Stimulated activated CD4-positive, alpha-beta T cell treated with anti-CD3 and anti-CD28 coated beads, Interleukin-4, amount 100 ng/mL, for 1 hour (primary cell): ENCODE results near the gene OR2A7.
"Not testable (repeated sequence)": the region's sequence is repeated elsewhere in the genome, so short reads cannot be mapped to it uniquely, and the experiment has no call there.

Experiments used
- DNase-seq: peaks from one replicate; pipeline ENCODE4 v3.0.0-alpha.2; 2020

Gene OR2A7, protein sequence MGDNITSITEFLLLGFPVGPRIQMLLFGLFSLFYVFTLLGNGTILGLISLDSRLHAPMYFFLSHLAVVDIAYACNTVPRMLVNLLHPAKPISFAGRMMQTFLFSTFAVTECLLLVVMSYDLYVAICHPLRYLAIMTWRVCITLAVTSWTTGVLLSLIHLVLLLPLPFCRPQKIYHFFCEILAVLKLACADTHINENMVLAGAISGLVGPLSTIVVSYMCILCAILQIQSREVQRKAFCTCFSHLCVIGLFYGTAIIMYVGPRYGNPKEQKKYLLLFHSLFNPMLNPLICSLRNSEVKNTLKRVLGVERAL

DNA sequence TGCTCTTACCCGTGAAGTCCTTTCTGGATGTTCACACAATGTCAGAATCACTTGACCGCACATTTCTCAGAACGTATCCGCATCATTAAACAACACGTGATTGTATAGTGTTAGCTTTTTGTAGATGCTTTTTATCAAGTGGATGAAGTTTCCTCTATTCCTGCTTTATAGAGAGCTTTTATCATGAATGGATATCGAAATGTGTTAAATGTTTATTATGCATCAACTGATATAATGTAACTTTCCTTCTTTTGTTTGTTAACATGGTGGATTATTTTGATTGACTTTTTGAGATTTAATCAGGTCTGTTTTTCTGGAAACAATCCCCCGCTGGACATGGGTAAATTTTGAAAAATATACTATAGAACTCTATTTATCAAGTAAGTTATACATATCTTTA lies at the start of gene OR2A7:
TSS of gene OR2A7 (minus strand) at position 101 of the 400 bp plus-strand sequence. CDS start 5,164 bp downstream, outside the sequence.
- DNase-seq, result not testable (repeated sequence)

DNA sequence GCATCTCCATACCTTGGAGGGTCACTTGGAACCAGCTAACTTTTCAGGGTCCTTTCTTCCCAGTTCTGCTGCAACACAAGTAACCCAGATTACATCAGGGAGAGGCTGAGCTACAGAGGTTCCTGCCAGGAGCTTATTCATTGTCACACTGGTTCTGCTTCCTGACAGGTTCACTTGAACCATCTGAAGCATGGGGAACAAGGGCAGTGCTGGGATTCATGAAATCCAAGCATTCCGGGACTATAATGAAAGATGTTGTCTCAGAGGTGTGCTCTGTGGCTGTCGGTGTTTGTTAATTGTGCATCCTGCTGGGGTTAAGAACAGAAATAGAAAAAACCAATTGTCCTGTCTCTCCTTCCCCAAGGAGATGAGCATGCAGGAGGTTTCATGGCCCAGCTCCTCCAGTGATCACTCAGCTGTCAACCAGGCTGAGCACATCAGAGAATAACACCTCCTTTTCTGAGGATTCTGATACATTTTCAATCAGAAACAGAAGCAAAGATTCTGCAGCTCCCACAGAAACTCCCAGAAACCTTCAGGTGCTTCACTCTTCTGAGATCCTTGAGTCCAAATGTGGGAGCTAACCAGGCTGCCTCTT lies 47.4 kb upstream of the OR2A7 start, which contains the start of gene OR2A1:
TSS of gene OR2A1 (plus strand) at position 548 of the 598 bp plus-strand sequence. CDS start 5,706 bp downstream, outside the sequence.
- DNase-seq, result not testable (repeated sequence)

DNA sequence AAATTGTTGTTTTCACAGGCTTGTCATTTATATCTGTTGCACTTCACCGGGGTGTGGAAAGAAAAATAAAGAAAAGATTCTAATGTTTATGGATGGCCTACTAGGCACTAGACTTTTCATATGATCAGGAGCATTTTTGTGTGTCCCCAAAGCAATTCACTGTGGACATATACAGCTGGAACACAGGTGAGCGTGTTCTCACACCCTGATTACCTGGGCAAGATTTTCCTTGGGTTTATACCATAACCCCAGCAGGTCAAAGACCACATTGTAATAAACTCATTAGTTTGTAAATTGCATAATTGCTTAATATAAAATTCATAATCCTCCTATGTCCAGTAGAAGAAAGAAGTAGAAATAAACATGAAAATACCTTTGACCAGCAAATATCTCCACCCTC lies 46.6 kb upstream of the OR2A7 start:
- not testable (repeated sequence) for DNase-seq

DNA sequence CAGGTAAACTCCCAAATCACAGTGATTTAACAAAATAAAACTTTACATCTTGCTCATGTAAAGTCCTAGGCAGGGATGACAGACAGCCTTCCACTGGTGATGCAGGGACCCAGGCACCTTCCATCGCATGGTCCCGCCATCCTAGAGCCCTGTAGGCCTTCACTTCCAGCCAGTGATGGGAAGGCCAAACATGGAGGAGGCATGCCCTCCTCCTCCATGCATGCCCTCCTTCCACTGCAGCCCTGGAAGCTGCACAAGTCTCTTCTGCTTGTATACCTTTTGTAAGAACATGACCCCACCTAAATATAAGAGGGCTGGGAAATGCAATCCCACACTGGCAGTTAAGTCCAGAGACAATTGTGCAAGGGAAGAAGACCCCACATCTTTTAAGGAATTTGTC lies 45.1 kb upstream of the OR2A7 start:
- DNase-seq, result not testable (repeated sequence)

DNA sequence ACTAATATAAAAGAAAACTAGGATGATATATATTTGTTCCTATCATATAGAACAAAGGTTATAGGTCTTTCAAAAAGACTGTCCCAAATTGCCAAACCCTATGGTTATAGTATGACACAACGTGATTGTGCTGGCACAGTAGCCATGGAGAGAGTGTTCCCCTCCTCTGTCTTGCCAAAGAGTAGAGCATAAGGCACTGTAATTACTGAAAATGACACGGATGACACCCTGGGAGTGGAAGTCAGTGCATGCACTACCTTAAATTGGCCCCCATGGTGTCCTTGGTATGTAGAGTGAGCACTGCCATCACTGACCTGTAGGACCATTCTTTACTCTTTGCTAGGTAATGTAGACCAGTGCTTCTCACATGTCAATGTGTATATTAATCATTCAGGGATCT lies 40.6 kb upstream of the OR2A7 start:
- DNase-seq, result not testable (repeated sequence)

DNA sequence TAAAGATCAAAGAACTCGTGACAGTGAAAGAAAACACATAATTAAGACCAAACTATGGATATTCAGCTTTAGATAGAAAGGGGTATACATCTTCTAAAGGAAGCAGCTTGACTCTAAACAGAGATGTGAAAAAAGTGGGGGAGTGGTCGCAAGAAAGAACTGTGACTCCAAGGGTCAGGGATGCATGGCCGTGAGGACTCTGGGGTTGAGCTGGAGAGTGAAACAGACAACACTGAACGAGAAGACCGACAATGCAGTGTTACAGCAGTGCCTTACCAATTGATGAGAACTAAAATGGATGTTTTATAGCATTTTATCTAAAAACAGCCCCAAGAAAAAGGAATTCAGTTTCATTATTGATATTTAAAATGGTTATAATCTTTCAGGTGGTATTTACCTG lies 39.0 kb upstream of the OR2A7 start:
- not testable (repeated sequence) for DNase-seq

DNA sequence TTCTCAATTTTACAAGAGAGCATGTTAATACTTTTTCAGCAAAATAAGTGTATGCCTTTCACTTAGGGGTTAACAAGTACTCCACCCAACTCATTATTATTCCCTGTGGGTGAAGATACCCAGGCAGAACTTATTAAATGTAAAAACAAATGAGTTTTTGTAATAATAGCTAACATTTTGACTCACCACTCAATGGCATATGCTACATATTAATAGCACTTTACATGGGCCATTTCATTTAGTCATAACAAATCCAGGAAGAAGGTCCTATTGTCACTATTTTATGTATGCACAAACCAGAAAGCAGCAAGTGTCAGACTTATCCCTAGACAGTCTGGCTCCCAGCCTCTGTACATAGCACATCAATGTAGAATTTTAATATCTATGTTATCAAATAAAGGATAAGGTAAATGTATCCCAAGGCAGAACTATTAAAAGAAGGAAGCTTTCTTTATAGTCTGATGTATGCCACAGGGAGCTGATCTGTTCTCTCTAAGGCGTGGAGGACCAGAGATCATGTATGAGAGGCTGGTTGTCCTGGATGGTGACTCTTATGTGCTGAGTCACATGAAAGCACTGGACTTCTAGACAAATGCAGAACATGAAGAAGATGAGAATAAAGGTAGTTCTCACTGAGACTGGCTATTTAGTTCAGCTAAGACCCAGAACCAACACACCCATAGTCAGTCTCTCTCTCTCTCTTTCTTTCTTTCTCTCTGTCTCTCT lies 38.1 kb upstream of the OR2A7 start:
- DNase-seq, result not testable (repeated sequence)

DNA sequence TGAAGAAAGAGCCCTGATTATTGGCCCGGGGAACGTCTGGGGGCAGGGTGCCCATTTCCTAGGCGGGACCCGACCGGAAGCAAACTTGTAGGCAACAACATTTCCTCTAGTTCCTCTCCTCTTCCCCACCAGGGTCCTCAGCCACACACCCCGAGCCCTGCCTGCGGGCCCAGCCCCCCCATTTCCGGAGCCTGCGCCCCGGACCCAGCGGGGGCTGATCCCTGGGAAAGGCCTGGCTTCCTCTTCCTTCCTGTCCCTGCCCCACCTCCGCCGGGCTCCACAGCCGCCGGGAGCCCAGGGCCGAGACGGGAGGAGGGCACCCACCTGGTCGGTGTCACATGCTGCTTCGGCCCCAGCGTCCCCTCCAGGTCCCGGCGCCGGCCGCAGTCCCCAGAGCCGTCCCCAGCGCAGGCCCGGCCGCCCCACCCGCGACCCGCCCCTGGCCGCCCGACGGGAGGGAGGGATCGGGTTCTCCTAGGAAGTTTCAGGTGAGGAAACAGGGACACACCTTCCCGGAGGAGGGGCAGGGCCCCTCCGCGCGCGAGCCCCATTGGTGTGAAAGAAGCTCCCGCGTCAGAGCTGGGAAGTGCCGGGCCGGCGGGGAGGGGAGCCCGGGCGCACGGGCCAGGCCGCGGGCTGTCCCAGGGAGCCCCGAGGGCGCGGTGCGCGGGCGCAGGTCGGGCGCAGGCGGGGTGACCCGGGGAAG lies 29.4 kb upstream of the OR2A7 start:
- peak; percentile 5 for DNase-seq

DNA sequence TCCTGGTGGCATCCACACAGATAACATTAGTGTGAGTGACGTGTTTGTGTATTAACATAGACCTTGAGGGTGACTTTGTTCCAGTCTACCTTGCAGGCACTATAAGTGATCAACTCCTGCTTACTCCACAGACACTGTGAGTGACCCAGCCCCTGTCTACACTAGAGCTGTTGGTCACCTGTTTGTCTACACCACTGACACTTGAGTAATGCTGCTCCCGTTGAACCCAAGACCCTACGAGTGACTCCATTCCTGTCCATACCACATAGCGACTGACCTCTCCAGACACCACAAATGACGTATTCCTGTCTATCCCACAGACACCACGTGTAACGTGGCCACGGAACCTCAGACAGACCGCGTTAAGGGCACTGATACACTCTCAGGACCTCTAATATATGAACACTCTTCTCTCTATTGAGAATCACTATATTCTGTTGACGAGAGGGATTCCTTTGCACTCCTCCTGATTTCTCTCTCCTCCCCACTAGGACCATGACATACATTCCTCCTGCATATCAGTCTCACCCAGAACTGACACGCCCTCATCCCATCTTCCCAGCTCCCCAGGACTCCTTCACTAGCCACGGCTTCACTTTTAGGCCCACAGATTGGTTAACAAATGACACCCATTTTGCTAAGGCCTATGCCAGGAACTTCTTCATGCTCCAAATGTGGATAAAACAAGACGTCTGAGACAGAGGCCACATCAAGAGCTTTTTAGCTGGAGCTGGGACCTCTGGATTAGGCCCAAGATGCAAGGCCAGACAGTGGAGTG lies 28.0 kb upstream of the OR2A7 start:
- DNase-seq, result not testable (repeated sequence)

DNA sequence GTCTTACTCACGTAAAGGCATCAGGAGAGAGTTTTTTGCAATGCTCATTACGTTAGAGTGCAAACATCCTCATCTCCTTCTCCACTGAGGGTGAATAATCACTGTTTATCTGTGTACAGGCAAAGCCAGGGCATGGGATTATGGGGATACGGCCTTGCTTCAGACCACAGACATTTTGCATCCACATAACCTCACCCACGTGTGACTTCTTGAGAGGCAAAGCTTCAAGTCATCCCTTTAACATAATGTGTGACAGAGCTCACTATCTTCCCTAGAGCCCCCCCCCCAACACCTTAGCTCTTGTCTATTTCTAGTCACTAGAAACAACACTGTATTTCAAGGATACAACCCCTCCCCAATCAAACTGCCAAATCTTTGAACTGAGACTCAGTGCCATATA lies 27.0 kb upstream of the OR2A7 start:
- DNase-seq, result not testable (repeated sequence)

DNA sequence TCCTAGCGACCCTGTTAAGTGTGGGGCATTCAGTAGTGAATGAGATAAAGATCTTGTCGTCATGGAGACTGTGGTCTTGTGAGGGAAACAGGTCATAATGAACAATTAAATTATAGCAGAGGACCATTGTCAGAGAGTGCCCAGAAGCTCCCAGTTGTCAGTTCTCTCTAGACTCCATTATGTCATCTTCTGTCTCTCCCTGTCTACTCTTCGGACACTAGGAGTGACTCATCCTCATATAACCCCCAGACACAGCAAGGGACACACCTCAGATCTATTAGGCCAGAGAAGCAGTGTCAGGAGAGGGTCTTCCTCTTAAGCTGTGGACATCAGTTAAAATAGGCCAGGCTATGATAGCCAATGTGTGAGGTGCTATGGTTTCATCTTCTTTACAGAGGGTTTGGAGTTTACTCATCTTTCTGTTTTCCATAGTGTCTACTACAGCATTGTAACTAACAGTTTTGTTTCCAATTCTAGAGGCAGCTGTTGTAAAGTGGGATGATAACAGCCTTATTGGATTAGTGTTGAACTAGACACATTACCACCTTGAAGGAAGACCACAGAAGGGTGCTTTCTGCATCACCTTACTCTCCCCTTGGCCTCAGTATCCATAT lies 22.7 kb upstream of the OR2A7 start:
- DNase-seq, result not testable (repeated sequence)

DNA sequence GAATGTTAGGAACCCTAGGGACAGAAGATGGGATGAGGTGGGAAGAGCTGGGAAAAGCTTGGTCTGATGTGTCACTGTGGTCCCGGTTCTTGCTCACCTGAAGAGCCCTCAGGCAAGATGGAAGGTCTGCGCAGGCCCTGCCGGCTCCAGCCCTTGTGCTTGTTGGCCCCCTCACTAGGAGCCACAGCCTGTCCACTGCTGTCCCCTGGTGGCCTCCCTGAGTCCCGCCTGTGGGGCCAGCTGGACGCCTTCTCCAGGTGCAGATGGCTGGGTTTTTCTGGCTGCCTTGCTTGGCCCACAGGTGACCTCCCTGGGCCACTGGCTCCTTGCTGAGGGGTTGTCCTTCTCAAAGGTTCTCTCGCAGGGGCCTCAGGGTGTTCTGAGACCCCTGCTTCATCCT lies 19.1 kb upstream of the OR2A7 start:
- not testable (repeated sequence) for DNase-seq

DNA sequence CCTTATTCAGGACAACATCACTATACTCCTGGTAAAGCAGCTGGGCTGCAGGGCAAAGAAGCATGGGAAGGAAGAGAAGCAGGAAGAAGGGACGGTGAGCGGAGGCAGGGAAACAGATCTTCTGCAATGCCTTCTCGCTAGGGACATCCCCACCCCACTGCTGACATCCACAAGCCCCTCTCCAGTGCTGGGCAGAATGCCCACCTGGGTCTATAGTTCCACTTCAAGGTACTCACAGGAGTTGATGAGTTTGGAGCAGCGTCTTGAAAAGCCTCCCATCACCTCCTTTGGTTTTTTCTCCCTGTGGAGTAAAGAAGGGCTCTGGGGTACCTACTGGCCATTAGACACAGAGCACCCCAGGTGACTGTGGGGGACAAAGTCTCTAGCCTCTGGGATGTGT lies 17.9 kb upstream of the OR2A7 start:
- DNase-seq, result not testable (repeated sequence)

DNA sequence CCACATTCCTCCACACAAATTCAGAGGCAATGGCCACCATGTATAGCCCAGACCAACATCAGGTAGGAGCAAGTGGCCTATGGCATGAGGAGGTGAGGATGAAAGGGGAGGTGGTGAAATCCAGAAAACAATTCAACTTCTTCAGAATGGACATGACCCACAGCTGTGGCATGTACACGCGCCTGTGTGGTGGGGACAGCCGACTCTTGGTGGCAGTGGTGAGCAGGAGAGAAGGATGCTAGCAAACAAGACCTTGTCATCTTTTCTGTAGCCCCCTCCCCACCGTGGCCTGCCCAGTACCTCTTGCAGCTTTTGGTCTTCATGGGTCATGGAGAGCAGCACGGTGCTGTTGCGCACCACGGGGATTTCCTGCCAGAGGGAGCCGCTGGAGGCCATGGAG lies 17.4 kb upstream of the OR2A7 start:
- DNase-seq, result not testable (repeated sequence)

DNA sequence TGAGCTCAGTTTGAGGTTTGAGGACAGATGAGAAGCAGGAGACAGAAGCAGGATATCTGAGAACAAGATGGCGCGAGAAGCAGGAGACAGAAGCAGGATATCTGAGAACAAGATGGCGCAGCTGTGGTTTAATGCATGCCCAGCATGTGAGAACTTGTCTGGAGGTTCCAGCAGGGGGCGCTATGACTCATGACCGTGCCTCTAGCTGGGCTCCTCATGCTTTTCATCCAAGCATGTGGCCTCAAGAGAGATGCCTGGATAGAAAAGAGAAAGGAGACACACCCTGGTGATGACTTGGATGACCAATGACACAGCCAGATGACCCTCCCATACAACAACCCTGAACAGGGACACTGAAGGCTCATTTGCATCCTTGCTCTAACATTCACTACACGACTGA lies 15.4 kb upstream of the OR2A7 start:
- DNase-seq, result not testable (repeated sequence)

DNA sequence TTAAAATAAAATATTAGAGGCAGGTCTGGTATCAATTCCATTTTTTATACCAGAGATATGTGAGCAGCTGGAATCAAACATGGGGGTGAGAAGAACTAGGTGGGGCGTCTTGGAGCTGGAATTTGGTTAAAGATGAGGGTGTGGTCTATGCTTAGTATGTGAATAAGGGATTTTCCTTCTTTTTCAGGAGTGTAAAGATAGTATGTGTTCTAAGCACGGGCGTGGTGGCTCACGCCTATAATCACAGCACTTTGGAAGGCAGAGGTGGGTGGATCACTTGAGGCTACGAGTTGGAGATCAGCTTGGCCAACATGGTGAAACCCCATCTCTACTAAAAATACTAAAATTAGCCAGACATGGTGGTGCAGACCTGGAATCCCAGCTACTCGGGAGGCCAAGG lies 10.7 kb upstream of the OR2A7 start:
- DNase-seq, result not testable (repeated sequence)

DNA sequence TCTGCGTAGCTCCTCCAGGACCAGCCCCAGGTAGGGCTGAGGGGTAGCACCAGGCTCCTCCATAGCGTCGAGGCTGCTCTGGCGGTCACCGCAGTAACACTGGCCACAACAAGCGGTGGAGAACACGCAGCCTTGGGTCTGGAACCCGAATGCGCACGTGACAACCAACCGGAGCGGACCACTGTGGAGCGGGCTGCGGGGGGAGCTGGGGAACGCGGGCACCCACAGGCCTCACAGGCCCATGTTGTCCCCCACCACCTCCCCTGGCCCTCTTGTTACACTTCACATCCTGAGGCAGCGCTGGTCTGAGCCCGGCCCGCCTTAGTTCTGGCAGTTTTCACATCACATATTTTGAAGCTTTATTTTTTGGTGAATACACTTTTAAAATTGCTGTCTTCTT lies 4.6 kb upstream of the OR2A7 start, which contains the start of gene CTAGE8:
TSS of gene CTAGE8 (minus strand) at position 101 of the 400 bp plus-strand sequence. CDS start at position 63, 38 bp downstream.
- not testable (repeated sequence) for DNase-seq

DNA sequence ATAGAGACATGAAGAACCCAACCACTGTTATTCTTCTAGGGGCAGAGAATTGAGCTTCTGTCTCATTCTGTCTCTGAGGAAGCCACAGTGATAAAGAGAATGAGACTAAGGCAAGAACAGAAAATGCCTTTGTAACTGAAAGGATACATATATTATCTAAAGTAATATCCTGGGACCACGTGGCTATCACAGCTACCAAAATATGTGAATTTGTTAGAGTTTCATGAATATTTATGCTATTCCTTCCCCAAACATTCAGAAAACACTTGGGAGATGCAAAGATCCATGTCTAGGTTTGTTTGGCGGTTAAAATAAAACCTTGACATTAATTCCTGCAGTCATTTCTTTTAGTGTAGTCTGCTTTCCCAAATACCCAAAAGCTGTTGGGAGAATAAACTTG lies 2.5 kb downstream of the OR2A7 start:
- not testable (repeated sequence) for DNase-seq

DNA sequence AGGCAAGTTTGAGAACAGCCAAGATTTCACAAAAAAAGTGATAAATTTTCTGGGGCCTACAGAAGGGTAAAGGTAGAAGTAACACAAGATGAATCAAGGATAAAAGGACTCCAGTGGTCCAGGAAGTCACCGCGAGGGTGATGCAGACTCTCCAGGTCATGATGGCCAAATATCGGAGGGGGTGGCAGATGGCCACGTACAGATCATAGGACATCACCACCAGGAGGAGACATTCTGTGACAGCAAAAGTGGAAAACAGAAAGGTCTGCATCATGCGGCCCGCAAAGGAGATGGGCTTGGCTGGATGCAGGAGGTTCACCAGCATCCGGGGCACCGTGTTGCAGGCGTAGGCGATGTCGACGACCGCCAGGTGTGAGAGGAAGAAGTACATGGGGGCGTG lies 5.5 kb downstream of the OR2A7 start:
- not testable (repeated sequence) for DNase-seq

DNA sequence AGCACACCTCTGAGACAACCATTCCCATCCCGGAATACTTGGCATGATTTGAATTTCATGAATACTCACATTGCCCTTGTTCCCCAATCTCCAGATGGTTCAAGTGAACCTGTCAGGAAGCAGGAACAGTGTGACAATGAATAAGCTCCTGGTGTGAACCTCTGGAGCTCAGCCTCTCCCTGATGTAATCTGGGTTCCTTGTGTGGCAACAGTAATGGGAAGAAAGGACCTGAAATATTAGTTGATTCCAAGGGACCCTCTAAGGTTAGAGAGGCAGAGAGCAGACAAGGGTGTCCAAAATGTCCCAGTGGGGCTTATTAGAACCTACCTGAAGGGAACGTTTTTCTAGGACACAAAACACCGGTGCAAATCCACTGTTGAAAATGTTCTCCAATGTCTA lies 8.5 kb downstream of the OR2A7 start:
- DNase-seq, result no peak

DNA sequence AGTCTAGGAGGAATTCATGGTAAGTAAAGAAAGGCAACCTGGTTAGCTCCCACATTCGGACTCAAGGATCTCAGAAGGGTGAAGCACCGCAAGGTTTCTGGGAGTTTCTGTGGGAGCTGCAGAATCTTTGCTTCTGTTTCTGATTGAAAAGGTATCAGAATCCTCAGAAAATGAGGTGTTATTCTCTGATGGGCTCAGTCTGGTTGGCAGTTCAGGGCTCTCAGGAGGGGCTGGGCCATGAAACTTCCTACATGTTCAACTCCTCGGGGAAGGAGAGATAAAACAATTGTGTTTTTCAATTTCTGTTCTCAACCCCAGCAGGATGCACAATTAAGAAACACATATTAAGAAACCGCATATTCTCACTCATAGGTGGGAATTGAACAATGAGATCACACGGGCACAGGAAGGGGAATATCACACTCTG lies 9.1 kb downstream of the OR2A7 start:
- no peak for DNase-seq

DNA sequence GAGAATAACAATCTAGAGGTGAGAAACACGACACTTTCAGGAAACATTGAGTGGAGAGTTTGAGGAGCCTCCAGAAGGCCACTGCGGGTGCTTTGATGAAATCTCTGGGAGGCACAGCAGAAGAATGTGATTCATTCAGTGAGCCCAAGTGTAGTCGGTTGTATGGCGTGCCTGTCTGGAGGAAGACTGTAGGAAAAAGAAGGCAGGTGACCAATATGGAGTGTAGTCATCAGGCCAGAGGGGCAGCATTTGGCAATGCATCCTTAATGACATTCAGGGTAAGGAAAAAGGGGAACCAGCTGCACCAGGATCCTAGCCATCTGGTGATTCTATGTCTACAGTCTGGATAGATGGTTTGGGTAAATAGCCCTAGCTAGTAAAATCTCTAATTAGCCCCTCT lies 12.3 kb downstream of the OR2A7 start:
- DNase-seq, result not testable (repeated sequence)
